GM19455 (cell line): ENCODE measurements around the gene SHTN1.

Experiments
- ATAC-seq: cut with Tn5 transposase; IDR thresholded peaks from one replicate; pipeline ENCODE4 v1.9.1; 2021; ENCODE audit not compliant: unreplicated experiment

SHTN1 gene, protein sequence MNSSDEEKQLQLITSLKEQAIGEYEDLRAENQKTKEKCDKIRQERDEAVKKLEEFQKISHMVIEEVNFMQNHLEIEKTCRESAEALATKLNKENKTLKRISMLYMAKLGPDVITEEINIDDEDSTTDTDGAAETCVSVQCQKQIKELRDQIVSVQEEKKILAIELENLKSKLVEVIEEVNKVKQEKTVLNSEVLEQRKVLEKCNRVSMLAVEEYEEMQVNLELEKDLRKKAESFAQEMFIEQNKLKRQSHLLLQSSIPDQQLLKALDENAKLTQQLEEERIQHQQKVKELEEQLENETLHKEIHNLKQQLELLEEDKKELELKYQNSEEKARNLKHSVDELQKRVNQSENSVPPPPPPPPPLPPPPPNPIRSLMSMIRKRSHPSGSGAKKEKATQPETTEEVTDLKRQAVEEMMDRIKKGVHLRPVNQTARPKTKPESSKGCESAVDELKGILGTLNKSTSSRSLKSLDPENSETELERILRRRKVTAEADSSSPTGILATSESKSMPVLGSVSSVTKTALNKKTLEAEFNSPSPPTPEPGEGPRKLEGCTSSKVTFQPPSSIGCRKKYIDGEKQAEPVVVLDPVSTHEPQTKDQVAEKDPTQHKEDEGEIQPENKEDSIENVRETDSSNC

GRCh38 chr10:117005026-117005526 is at the start of gene SHTN1:
Gene SHTN1 (minus strand): TSS chr10:117005187. CDS start chr10:117005079, 108 bp downstream.
- ATAC-seq, result peak; percentile 49

- ATAC-seq, result no peak
These were observed 48.5 kb upstream of the SHTN1 start for GRCh38 chr10:117053482-117053881.

- ATAC-seq, result no peak
These were observed 43.0 kb upstream of the SHTN1 start for GRCh38 chr10:117047947-117048346.

GRCh38 chr10:117016266-117016665 is 11.3 kb upstream of the SHTN1 start:
- no peak for ATAC-seq

DNA sequence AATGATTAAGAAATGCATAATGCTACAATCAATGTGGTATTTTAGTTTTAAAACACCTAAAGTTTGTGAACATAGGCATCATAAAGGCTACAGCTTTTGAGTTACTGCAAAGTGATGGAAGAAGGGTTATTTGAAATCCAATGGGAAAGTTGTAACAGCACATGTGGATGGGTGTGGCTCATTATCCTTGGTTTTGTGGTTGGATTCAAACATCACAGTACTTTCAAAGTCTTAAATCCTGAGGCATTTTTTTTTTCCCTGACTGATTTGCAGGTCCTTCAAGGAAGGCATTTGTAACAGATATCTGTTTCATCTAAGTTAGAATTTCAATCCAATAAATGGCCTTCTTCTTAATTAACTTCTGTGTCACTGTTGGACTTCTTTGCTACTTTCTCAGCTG is 9.8 kb upstream of the SHTN1 start:
- ATAC-seq, result no peak

GRCh38 chr10:117007080-117007479 is 2.1 kb upstream of the SHTN1 start:
- ATAC-seq, result no peak

DNA sequence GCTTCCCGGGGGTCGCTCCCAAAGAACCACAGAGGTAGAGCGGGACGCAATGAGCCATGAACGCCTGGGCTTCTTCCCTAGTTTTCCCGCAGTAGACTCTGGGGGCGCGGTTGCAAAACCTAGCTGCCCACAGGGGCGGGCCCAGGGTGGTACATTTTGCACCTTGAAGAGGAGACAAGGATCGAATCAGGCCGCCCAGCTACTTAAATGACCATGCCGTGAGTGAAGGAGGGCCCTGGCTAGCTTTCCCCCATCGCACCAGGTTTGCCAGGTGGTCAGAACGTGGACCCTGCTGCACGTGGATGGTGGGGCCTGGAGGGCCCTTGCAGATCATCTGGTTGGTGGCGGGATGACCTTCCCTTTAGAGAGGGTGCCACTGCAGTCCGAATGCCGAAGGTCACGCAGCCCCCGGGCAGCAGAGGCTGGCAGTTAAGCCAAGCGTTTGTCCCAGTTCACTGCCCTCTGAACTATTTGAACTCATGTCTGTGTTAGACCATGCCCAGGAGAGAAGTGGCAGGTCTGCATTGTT is 604 bp upstream of the SHTN1 start:
- no peak for ATAC-seq

DNA sequence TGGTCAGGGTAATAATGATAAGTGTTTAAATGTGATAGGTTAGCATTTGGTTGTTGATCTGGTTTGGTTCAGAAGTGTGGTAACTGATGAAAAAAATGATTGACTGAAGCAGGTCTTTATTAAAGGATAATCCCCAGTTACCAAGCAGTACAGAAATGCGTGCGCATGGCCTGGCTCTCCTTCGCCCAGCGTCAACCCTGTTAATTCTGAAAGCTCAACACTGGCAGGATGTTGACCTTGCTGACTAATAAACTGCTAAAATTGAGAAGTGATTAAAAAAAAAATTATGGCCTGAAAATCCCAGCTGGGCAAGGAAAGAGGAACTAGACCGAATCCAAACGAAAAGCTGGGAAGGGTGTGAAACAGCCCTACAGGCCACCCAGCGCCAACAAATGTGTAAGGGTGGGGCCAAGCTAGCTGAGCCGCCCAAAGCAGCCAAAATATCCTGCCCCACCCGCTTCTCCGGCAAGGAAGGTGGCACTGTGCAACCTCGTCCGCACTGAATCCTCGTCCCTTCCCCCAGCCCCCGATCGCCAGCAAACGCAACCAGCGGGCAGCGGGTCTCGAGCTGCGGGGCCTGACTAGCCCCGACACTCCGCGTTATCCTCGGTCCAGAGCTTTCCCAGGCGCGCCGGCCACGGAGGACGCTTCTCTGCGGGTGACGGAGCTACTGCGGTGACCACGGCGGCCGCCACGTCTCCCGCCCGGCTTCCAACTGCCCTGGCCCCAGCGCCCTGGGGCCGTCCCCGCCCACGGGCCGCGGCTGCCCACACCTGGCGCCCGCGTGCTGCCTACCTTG is 561 bp downstream of the SHTN1 start:
- peak; percentile 58 for ATAC-seq

GRCh38 chr10:117003336-117003735 is 1.7 kb downstream of the SHTN1 start:
- ATAC-seq, result no peak

GRCh38 chr10:117002206-117002605 is 2.8 kb downstream of the SHTN1 start:
- ATAC-seq, result no peak

- ATAC-seq, result no peak
These were observed 3.8 kb downstream of the SHTN1 start for GRCh38 chr10:117001144-117001543.

DNA sequence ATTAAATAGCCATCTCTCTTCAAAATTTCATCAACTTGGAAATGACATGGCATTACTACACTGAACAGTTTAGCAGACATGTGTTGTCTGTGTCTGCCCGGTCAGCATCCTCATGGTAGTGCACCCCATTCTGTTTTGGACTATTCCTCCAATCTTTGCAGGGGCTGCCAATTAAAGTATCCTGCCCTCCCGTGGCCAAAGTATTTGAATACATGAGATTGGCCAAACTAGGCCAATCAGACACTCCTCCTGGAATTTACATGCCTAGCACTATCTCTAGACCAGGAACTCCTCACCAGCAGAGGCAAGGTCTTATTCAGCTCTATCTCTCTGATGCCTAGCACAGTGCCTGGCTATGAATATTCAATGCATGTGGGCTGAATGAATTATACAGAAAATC is 4.4 kb downstream of the SHTN1 start:
- no peak for ATAC-seq

- no peak for ATAC-seq
These were observed 6.8 kb downstream of the SHTN1 start for GRCh38 chr10:116998172-116998571.

DNA sequence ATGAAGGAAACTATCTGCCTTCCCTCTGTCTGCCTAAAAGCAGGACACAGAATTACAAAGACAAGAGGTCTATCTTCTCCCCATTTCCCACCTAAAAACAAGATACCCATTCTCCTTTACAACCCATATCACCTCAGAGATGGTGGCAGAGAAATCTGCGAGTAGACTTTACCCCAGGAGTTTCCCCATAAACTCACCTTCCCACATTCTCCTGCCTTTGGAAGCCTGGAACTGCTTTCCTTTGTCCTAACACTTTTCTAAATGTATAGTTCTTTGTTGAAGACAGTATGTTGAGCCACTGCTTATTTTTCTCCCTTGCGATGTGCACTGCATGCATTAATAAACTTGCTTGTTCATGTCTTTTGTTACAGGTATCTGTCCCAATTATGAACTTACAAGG is 8.0 kb downstream of the SHTN1 start:
- no peak for ATAC-seq

DNA sequence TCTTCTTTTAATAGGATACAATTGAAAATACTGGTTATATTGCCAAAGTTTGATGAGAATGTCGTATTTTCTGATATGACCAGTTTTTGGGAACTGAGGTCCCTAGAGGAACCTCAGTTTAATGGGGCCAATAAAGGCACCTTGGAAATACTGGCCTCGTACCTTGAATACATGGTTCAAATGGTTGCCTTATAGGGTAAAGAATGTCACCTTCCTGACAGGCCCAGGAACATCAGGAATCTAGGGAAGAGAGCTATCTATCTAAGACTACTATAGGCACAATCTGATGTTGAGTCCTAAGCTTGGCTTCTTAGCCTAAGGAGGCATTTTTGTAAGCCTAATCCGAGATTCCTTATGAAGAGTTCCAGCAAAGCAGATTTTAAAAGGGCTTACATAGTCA is 9.3 kb downstream of the SHTN1 start:
- no peak for ATAC-seq

DNA sequence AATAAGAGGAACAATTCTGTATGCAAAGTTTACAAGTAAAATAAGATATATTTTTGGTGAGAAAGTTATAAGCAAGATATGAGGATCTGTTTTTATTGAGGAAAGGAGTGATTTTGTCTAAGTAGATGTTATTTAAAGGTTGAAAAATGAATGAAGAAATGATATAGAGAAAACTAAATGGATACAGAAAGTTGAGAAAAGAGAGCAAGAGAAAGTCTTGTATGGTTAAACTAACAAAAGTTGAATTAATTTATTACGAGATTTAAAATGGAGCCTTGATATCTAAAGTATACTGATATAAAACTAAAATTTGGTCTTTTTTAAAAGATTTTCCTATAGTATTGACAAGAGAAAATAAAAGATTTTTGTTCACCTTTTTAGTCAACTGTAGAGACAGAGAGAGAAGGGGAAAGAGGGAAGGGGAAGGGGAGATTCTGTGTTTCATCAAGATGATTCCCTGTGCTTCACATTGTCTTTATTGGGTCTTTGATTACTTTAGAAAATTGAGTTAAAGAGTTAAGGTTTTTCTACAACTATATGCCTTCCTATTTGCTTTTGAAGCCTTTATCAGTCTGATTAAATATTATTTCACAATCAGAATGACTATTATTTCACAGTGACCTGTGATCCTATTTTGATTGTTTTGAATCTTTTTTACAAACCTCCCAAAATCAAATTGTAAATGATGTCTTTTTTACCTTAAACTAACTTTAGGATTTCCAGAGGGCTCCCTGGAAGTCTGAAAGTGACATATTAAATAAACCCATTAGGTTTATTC is 10.7 kb downstream of the SHTN1 start:
- no peak for ATAC-seq

- ATAC-seq, result no peak
These were observed 11.4 kb downstream of the SHTN1 start for GRCh38 chr10:116993610-116994009.

DNA sequence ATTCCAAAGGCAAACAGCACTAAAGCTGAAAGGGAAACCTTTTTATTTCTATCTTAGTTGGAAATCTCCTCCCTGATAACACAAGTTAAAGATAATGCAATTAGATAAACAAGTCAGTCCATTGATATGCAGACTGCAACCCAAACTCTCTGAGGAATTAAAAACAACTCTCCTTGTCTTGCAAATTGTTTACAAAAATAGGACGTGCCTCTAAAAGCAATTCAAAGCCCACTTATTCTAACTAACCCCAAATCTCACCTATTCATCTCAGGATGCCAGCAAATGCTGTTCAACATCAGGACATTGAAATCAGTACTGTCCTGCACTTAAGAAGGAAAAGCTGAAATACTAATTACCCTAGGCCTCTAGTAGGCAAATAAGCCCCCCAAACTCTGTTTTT is 12.8 kb downstream of the SHTN1 start:
- no peak for ATAC-seq

- no peak for ATAC-seq
These were observed 14.6 kb downstream of the SHTN1 start for GRCh38 chr10:116990276-116990800.

GRCh38 chr10:116989439-116989838 is 15.5 kb downstream of the SHTN1 start:
- ATAC-seq, result no peak
